Measurements from ENCODE around the gene INPP5A. TPM values are rescaled to one million over a fixed set of nuclear protein-coding genes. Genes with fewer than 3 reads are reported as not detected.

Gene INPP5A
- total and polyA plus RNA-seq, 9 of the 15 experiments (the other 6 are each of a cell fraction or from before 2014, with no cell fraction given) = 0.66 to 11.6 (median 7.7) TPM

DNA sequence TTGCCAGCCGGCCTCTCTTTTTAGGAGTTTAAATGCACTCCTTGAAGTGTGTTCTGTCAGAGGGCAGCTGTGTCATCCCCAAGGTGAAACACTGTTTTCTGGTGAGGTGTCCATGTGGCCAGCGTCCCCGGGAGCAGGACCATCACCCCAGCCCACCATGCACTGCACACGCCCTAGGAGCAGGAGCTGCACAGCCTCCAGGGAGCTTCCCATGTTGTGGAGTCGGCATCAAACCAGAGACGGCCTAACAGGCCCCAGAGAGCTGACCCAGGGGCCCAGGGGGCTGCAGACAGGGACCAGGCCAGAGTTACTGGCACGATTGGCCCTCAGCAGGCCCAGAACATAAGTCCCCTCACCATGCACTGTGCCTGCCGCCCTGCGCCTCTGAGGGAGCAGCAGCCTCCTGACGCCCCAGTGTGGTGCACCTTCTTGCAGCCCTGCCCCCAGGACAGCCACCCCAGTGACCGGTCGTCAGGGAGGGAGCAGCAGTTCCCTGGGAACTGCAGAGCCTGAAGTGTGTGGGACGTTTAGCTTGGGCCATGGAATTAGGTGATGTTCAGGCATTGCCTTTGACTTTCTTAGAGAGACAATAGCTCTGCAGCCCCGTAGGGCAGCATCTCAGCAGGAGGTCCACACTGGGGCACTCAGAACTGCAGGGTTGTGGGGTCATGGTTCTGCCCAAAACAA lies 150.4 kb downstream of the INPP5A start:
- Histone ChIP-seq H3K4me3 (no peak overlapping the region), H3K27me3 (ENCODE audit: control insufficient read depth in 2 of 2, insufficient read depth in 2 of 2, low read length in 2 of 2) (no peaks in the 10 kb centered on the region), H3K79me2 (ENCODE audit: control insufficient read depth, insufficient read depth, low read length) (peaks cover 3% of the 10 kb centered on the region; the same call in 1 of the 3 replicates), H2AFZ (ENCODE audit: low read depth, low read length) (no peak overlapping the region), H4K20me1 (replicated peaks; ENCODE audit: control insufficient read depth, insufficient read depth, low read length) (no peaks in the 10 kb centered on the region), H3K9ac (ENCODE audit: insufficient read depth in 1 of 2, low read depth in 2 of 2, low read length in 2 of 2) (no peak overlapping the region), H3K4me1 (replicated peaks in 1 of 2; ENCODE audit: control insufficient read depth in 2 of 2, insufficient read depth in 2 of 2, low read length in 2 of 2) (peaks cover 21 to 27% of the 10 kb centered on the region in 2 experiments), H3K27ac (ENCODE audit: extremely low read depth, low read depth, low read length) (no peak overlapping the region), H3K4me2 (ENCODE audit: insufficient read depth, low read length) (no peak overlapping the region), H3K9me1 (ENCODE audit: control insufficient read depth, insufficient read depth, low read length) (no peaks in the 10 kb centered on the region), H3K36me3 (ENCODE audit: control insufficient read depth, insufficient read depth, low read length) (no peaks in the 10 kb centered on the region), H3K9me3 (replicated peaks; ENCODE audit: control insufficient read depth, insufficient read depth, low read depth, low read length) (no peaks in the 10 kb centered on the region; the same call in 1 of the 2 replicates)
- ATAC-seq = no peak
- DNase-seq (ENCODE audit: extremely low read depth in 1 of 4, low spot score in 3 of 4) = no peak
- no TSS peak for BruUV-seq (replicated peaks)
- ChIA-PET POLR2A (no interaction called here), CTCF (ENCODE audit: low intra/inter-chr PET ratio) (no interaction called here)
- TF ChIP-seq GATAD2A (IDR thresholded peaks at IDR 0.05) = no peak
- TF ChIP-seq POLR3G (IDR thresholded peaks at IDR 0.05; ENCODE audit: extremely low read depth, insufficient read length, insufficient replicate concordance) = no peak
- no peak for TF ChIP-seq POLR2AphosphoS5 (IDR thresholded peaks at IDR 0.05; ENCODE audit: control insufficient read depth, insufficient read depth, low read depth, low read length)
- no peak for TF ChIP-seq EGR1 (conservative IDR thresholded peaks at IDR 0.05)
- TF ChIP-seq YBX1 (IDR thresholded peaks at IDR 0.05) = no peak
- no peak for TF ChIP-seq ZKSCAN3 (CRISPR knock-in tag; IDR thresholded peaks at IDR 0.05)
- TF ChIP-seq JUN (IDR thresholded peaks at IDR 0.05; ENCODE audit: borderline replicate concordance, low read depth, low read length) = no peak
- no peak for TF ChIP-seq JUN (CRISPR knock-in tag; IDR thresholded peaks at IDR 0.05; ENCODE audit: borderline replicate concordance)
- no peak for TF ChIP-seq ZNF12 (CRISPR knock-in tag; IDR thresholded peaks at IDR 0.05)
- no peak for TF ChIP-seq KAT2B (IDR thresholded peaks at IDR 0.05; ENCODE audit: low read depth, low read length)
- TF ChIP-seq SIX5 (IDR thresholded peaks at IDR 0.05; ENCODE audit: borderline replicate concordance in 1 of 2, insufficient read depth in 1 of 2, low read depth in 1 of 2, low read length in 2 of 2) = no peak
- TF ChIP-seq NEUROD1 (IDR thresholded peaks at IDR 0.05; ENCODE audit: borderline replicate concordance, low read depth, low read length, partially characterized antibody) = no peak
- TF ChIP-seq TCF7 (IDR thresholded peaks at IDR 0.05; ENCODE audit: borderline replicate concordance) = no peak
- TF ChIP-seq ZEB2 (IDR thresholded peaks at IDR 0.05) = no peak
- no peak for TF ChIP-seq ELF1 (tag; IDR thresholded peaks at IDR 0.05)
- 58% methylated on average over 12 of the region's 14 CpGs for WGBS (ENCODE audit: insufficient coverage, low coverage, missing lambda C conversion rate)
- no peak for FAIRE-seq
- intact Hi-C loops (cut with micrococcal nuclease) = no loop called here
- in situ Hi-C loops (cut with MboI) = no loop called here

Measured in K562 (cell line).